CD4-positive, alpha-beta T cell treated with Interferon gamma for 1 hour (primary cell): ENCODE data around the gene KCNN1.
A peak's percentile ranks its signal among the peaks of the same experiment; 100 is the strongest.

Experiments used
- DNase-seq: peaks from one replicate; pipeline ENCODE4 v3.0.0-alpha.2; 2020

Gene KCNN1

GRCh38 chr19:17947815-17948513 lies 18.9 kb upstream of the KCNN1 start:
- DNase-seq = peak; percentile 97

DNA sequence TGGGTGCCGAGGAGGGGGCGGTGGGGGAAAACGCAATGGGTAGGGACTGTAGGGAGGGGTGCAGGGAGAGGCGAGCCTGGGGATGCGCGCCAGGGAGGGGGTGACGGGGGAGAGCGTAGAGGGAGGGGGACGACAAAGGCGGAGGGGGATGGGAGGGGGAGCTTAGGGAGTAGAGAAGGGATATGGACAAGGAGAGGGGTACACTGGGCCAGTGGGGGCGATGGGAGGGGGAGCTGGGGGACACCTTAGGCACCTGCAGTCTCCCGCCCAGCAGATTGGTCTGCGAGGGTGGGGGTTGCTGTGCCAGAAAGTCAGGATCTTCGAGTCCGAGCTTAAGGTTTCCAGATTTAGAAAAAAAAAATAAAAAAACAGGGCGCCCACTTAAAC lies 18.4 kb upstream of the KCNN1 start:
- DNase-seq = no peak

GRCh38 chr19:17948931-17949930 lies 17.7 kb upstream of the KCNN1 start:
- peak; percentile 14 for DNase-seq

- no peak for DNase-seq
Observed at GRCh38 chr19:17949956-17950309, 17.0 kb upstream of the KCNN1 start.

- DNase-seq = peak; percentile 68
Observed at GRCh38 chr19:17950310-17951156, 16.4 kb upstream of the KCNN1 start.

DNA sequence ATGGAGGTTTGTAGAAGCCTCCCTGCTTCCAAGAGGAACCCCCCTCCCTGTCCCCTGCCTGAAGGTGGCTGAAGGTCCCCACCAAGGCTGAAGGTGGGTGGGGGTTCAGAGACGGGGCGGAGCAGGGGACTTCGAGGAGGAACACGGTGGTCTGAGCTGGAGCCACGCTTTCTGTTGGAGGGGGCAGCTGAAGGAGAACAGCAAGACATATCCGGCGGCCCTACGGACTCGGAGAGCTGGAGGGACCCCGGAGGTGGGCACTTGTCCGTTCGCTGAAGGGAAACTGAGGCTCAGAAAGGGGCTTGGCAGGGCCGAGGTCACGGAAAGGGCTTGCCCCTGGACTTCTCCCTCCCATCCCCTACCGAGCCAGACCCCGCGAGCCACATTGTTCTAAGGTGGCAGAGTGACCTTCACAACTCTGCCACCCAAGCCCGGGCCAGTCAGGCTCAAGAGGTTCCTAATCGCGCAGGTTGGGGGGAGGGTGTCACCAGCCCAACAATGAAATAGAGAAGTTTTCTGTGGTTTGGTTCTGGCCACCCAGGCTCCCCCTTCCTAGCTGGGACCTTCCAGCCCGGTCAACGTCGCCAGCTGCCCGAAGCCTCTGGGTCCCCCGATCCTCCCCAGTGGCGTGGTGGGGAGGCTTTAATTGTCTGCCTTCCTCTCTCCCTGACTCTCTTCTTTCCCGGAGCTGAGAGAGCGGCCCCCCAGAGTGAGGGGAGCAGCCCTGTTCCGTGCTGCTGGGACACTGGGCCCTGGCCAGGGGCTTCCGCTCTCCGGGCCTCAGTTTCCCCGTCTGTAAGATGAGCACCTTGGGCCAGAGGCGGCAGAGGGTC lies 15.5 kb upstream of the KCNN1 start:
- DNase-seq = peak; percentile 30

DNA sequence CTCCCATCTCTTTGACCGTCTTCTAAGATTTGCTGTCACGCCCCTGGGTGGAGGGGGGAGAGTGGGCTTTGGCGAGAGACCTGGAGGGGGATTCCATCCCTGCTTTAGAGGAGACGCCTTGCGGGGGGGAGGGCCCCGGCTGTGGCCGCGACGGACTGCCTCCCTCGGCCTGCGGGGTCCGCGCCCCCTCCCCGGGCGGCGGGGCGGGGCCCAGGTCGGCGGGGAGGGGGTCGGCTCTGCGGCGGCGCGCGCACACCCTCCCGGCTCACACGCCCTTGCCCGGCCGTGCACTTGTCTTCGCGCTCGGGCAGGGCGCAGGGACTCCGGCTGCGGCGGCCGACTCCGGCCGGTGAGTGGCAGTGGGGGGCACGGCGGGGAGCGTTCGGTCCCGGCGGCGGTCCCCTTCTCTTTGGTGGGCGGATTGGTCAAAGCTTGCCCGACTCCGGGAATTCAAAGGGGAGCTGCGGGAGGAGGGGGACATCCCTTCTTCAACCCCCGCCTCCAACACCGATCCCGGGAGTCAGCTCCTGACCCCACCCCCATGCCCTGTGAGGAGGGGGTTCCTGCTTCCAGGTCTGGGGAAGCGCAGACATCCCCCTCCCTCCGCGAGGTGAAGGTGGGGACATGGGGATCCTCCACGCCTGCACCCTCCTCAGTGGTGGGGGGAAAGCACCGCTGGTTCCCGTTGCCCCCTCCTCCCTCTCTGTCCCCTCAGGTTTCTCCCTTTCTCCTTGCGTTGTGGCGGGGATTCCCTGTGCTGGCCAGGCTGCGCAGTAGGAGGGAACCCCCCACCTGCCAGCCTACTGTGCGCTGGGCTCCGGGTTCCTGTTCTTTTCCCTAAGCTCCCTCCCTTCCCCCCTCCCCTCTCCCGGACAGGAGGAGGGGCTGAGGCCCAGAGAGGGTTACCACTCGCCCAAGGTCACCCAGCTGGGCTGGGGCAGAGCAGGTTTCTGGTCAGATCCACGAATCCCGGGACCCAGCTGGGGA lies 14.6 kb upstream of the KCNN1 start:
- DNase-seq = no peak

DNA sequence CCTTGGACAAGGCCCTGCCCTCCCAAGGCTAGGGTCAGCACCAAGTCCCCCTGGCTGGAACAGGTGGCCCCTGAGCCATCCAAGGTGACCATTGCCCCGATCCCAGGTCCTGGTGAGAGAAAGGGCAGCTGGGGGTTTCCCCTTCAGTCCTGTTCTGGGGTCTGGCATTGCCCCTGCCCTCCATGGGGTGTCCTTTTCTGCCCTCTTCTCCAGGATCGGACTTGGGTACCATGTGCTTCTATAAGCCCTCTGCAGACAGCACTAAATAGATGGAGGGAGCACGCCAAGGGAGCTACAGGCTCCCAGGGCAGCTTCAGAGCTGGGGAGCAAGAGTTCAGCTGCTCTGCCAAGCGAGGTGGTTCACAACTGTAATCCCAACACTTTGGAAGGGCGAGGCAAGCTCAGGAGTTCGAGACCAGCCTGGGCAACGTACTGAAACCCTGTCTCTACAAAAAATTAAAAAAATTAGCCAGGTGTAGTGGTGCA lies 13.5 kb upstream of the KCNN1 start:
- DNase-seq = no peak

- no peak for DNase-seq
Observed at GRCh38 chr19:17953869-17954268, 13.0 kb upstream of the KCNN1 start.

DNA sequence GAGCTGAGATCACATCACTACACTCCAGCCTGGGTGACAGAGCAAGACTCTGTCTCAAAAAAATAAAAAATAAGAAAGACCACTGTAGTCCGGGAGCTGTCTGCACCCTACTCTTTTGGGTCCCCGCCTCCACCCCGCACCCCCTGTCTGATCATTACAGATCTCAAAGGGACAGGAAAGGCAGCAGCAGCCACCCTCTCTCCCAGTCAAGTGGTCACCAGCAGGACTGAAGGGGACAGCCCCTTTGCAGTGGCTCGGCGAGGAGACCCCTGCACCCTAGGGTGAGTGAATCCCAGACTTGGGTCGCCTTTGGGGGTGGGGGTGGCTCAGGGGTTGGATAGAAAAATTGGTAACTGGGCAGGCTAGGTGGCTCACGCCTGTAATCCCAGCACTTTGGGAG lies 12.5 kb upstream of the KCNN1 start:
- DNase-seq = no peak

DNA sequence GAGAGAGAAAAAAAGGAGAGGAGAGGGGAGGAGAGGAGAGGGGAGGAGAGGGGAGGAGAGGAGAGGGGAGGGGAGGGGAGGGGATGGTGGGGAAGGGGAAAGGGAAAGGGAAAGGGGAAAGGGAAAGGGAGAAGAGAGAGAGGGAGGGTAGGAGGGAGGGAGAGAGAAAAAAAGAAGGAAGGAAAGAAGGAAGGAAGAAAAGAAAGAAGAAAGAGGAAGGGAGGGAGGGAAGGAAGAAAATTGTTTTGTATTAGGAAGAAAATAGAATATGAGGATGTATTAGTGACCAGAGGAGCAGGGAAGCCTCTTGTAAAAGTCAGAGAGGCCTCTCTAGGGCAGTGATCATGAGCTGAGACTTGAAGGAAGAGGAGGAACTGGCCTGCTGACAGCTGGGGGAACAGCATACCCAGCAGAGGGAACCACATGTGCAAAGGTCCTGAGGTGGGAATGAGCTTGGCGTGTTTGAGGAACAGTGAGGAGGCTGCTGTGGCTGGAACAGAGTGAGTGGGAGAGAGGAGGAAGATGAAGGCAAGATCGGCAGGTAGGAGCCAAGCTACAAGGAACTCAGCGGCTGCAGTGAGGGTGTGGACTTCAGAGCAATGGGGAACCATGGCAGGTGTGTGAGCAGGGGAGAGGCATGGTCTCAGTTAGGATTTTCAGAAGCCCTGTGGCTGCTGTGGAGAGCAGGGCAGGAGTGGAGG lies 9.6 kb upstream of the KCNN1 start:
- DNase-seq = no peak

- DNase-seq = no peak
Observed at GRCh38 chr19:17957885-17958284, 9.0 kb upstream of the KCNN1 start.

- no peak for DNase-seq
Observed at GRCh38 chr19:17963936-17964691, 2.8 kb upstream of the KCNN1 start.

- DNase-seq = no peak
Observed at GRCh38 chr19:17965370-17966128, 1.4 kb upstream of the KCNN1 start.

- DNase-seq = no peak
Observed at GRCh38 chr19:17966129-17966483, 801 bp upstream of the KCNN1 start.

- DNase-seq = no peak
Observed at GRCh38 chr19:17967257-17968051, 547 bp downstream of the KCNN1 start.

GRCh38 chr19:17968362-17968761 lies 1.5 kb downstream of the KCNN1 start:
- DNase-seq = no peak
